Natural killer cell (primary cell): ENCODE measurements around the gene CAPN10. TPM values are rescaled to one million over a fixed set of nuclear protein-coding genes. Genes with fewer than 3 reads are reported as not detected.

Source experiments
- ATAC-seq, 3 donors: fragments of 150-1000 bp in 2 of 3; fragments of 200-7000 bp in 1 of 3; cut with Tn5 transposase; 1 replicate in 1 of 3; 2 replicates in 2 of 3; pipeline ENCODE4 v1.10.0; 2021; ENCODE audit warnings: mild to moderate bottlenecking in 2 of 3, moderate library complexity in 2 of 3
- DNase-seq, 2 donors: peaks; one replicate each; pipeline versions ENCODE4 v3.0.0 to v3.0.0-alpha.2; 2013 to 2021; ENCODE audit warnings: mixed read lengths in 1 of 2
- H3K27ac ChIP-seq: one replicate; pipeline ENCODE4 v1.5.1; 2013; ENCODE audit warnings: mild to moderate bottlenecking, low read length
- H3K27me3 ChIP-seq: one replicate; pipeline ENCODE4 v1.6.1; 2013; ENCODE audit warnings: low read length; ENCODE audit not compliant: control insufficient read depth, insufficient read depth
- H3K36me3 ChIP-seq: one replicate; pipeline ENCODE4 v1.6.1; 2013; ENCODE audit warnings: low read length; ENCODE audit not compliant: control insufficient read depth, insufficient read depth
- H3K4me1 ChIP-seq: one replicate; pipeline ENCODE4 v1.6.1; 2013; ENCODE audit warnings: low read length; ENCODE audit not compliant: control insufficient read depth, insufficient read depth
- H3K4me3 ChIP-seq: one replicate; pipeline ENCODE4 v1.5.1; 2013; ENCODE audit warnings: low read length
- H3K9me3 ChIP-seq: one replicate; pipeline ENCODE4 v1.6.1; 2013; ENCODE audit warnings: low read length; ENCODE audit not compliant: control insufficient read depth, insufficient read depth
- H3K27ac Mint-ChIP-seq, 2 donors: one replicate each; pipeline ENCODE4 v1.8.0; 2022; ENCODE audit warnings: mild to moderate bottlenecking in 2 of 2, mixed read lengths in 2 of 2, moderate library complexity in 1 of 2
- H3K27me3 Mint-ChIP-seq, 2 donors: one replicate each; pipeline ENCODE4 v1.8.0; 2022; ENCODE audit warnings: low read depth in 2 of 2, mixed read lengths in 2 of 2
- H3K36me3 Mint-ChIP-seq: one replicate; pipeline ENCODE4 v1.8.0; 2022; ENCODE audit warnings: mixed read lengths
- H3K4me1 Mint-ChIP-seq, 2 donors: one replicate each; pipeline ENCODE4 v1.8.0; 2022; ENCODE audit warnings: mixed read lengths in 2 of 2
- H3K4me3 Mint-ChIP-seq: one replicate; pipeline ENCODE4 v1.8.0; 2022; ENCODE audit warnings: mild to moderate bottlenecking, moderate library complexity, mixed read lengths
- H3K9me3 Mint-ChIP-seq, 2 donors: one replicate each; pipeline ENCODE4 v1.8.0; 2022; ENCODE audit warnings: mixed read lengths in 2 of 2
- CTCF ChIP-seq: fragments of 200-600 bp; IDR thresholded peaks from one replicate; pipeline ENCODE4 v1.8.0; 2022; ENCODE audit warnings: antibody characterized with exemption
- WGBS: methylation state at CpG from one replicate; pipeline ENCODE4 v1.1.7; 2013; ENCODE audit warnings: missing lambda C conversion rate; ENCODE audit not compliant: insufficient coverage; 5-methylcytosine and 5-hydroxymethylcytosine counted together
- intact Hi-C: fragments of 100-400 bp; cut with micrococcal nuclease; formaldehyde crosslinking; loops from one replicate; pipeline ENCODE4 v1.14.2; 2022
- total RNA-seq, 4 donors: library from RNA; stranded (reverse); fragments of 120-200 nt in 1 of 4; gene quantifications; one replicate each; pipeline versions ENCODE4 v1.2.3 to v1.2.4, GENCODE V29; 2013 to 2022

The CAPN10 gene
- total RNA-seq, 3 donors from 2014 or later (not counting 1 experiment from before 2014, with no cell fraction given), result 69.3 to 95.1 (median 91.0) TPM

- H3K4me3 Mint-ChIP-seq, result no peak overlapping the region
- no peaks in the 10 kb centered on the region for H3K27me3 ChIP-seq
- intact Hi-C loops, result no loop called here
- H3K4me1 Mint-ChIP-seq, result peaks cover 0 to 1% of the 10 kb centered on the region in 2 donors
- ATAC-seq (no peak), DNase-seq (no peak)
- TF ChIP-seq CTCF, result no peak
- H3K4me1 ChIP-seq, result peaks cover 6% of the 10 kb centered on the region
- H3K4me3 ChIP-seq, result no peak overlapping the region
- no peaks in the 10 kb centered on the region for H3K9me3 Mint-ChIP-seq
- WGBS, result 94% methylated on average over 23 of the region's 23 CpGs
- H3K27ac Mint-ChIP-seq, result no peak overlapping the region
- H3K27ac ChIP-seq, result no peak overlapping the region
- H3K27me3 Mint-ChIP-seq, result no peaks in the 10 kb centered on the region
- H3K36me3 ChIP-seq, result peaks cover 52% of the 10 kb centered on the region
- H3K9me3 ChIP-seq, result no peaks in the 10 kb centered on the region
- no peaks in the 10 kb centered on the region for H3K36me3 Mint-ChIP-seq
Measured at GRCh38 chr2:240596491-240596931, 10.0 kb downstream of the CAPN10 start.

GRCh38 chr2:240597054-240597418 is 10.5 kb downstream of the CAPN10 start:
- Mint-ChIP-seq H3K27ac (no peak overlapping the region), H3K4me3 (no peak overlapping the region), H3K27me3 (no peaks in the 10 kb centered on the region), H3K4me1 (no peaks in the 10 kb centered on the region), H3K9me3 (no peaks in the 10 kb centered on the region), H3K36me3 (no peaks in the 10 kb centered on the region)
- intact Hi-C loops, result no loop called here
- Histone ChIP-seq H3K27me3 (no peaks in the 10 kb centered on the region), H3K36me3 (peaks cover 47% of the 10 kb centered on the region), H3K9me3 (no peaks in the 10 kb centered on the region), H3K27ac (no peak overlapping the region), H3K4me1 (peaks cover 6% of the 10 kb centered on the region), H3K4me3 (no peak overlapping the region)
- DNase-seq (no peak), ATAC-seq (no peak)
- TF ChIP-seq CTCF, result no peak
- WGBS, result 96% methylated on average over 10 of the region's 10 CpGs

GRCh38 chr2:240597419-240598181 is 11.1 kb downstream of the CAPN10 start:
- Histone ChIP-seq H3K27ac (no peak overlapping the region), H3K4me3 (no peak overlapping the region), H3K9me3 (no peaks in the 10 kb centered on the region), H3K27me3 (no peaks in the 10 kb centered on the region), H3K36me3 (peaks cover 45% of the 10 kb centered on the region), H3K4me1 (peaks cover 6% of the 10 kb centered on the region)
- DNase-seq (no peak), ATAC-seq (no peak)
- Mint-ChIP-seq H3K27ac (no peak overlapping the region), H3K27me3 (no peaks in the 10 kb centered on the region), H3K36me3 (no peaks in the 10 kb centered on the region), H3K4me3 (no peak overlapping the region), H3K9me3 (no peaks in the 10 kb centered on the region), H3K4me1 (no peaks in the 10 kb centered on the region)
- intact Hi-C loops, result no loop called here
- TF ChIP-seq CTCF, result no peak
- 94% methylated on average over 22 of the region's 22 CpGs for WGBS
